ENCODE results near the gene F12. TPM values are rescaled to one million over a fixed set of nuclear protein-coding genes. Genes with fewer than 3 reads are reported as not detected.

The F12 gene
- total and polyA plus RNA-seq, 2 of the 8 experiments (the other 6 are each of a cell fraction or from before 2014, with no cell fraction given), result 6.5 to 7.8 TPM

GRCh38 chr5:177377851-177378776 is 31.2 kb downstream of the F12 start (continued):
- TF ChIP-seq BCL11A (IDR thresholded peaks at IDR 0.05; ENCODE audit: low read depth in 2 of 2, low read length in 2 of 2) (no peak), E2F6 (IDR thresholded peaks at IDR 0.05) (no peak), NRF1 (IDR thresholded peaks at IDR 0.05; ENCODE audit: low read depth, low read length) (no peak), CHD2 (IDR thresholded peaks at IDR 0.05; ENCODE audit: low read length) (no peak), CHD1 (IDR thresholded peaks at IDR 0.05; ENCODE audit: low read depth, low read length) (no peak), RFX5 (IDR thresholded peaks at IDR 0.05; ENCODE audit: borderline replicate concordance, low read depth, low read length) (no peak), POLR2A (IDR thresholded peaks at IDR 0.05; ENCODE audit: control extremely low read depth in 1 of 2, low read depth in 2 of 2, low read length in 2 of 2) (no peak), YY1 (IDR thresholded peaks at IDR 0.05; ENCODE audit: low read depth, low read length) (no peak), EGR1 (IDR thresholded peaks at IDR 0.05; ENCODE audit: borderline replicate concordance, low read depth, low read length) (no peak), SRF (IDR thresholded peaks at IDR 0.05; ENCODE audit: low read depth, low read length) (no peak), CBX5 (IDR thresholded peaks at IDR 0.05; ENCODE audit: low read depth, low read length) (no peak)
- TF ChIP-seq, protein P1, sequence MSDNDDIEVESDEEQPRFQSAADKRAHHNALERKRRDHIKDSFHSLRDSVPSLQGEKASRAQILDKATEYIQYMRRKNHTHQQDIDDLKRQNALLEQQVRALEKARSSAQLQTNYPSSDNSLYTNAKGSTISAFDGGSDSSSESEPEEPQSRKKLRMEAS (IDR thresholded peaks at IDR 0.05), result no peak
